HTERT RPE-1 (cell line): ENCODE results near the gene UNC80.

Experiments used
- in situ Hi-C: fragments of 300-500 bp; cut with MboI; formaldehyde crosslinking; loops from 4 replicates; pipeline ENCODE4 v1.14.3; 2020; ENCODE audit warnings: low sequenced_read_pairs

The UNC80 gene

DNA sequence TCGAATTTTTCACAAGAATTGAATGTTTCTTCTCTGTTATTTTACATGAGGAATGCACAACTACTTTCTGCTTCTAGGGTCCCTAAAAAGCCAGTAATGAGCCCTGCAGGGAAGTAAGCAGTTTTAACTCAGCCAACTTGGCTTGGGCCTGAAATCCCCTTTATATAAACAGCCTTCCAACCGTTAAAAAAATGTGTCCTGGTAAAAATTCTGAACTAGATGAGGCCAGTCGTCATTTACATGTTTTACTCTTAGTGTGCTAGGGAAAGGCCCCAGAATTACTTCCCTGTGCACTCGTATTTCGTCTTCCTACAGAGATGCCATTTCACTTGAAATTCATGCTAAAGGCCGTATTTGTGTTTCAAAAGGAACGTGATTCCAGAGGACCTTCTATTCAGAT is 188.4 kb downstream of the UNC80 start:
- in situ Hi-C loops: no loop called here

DNA sequence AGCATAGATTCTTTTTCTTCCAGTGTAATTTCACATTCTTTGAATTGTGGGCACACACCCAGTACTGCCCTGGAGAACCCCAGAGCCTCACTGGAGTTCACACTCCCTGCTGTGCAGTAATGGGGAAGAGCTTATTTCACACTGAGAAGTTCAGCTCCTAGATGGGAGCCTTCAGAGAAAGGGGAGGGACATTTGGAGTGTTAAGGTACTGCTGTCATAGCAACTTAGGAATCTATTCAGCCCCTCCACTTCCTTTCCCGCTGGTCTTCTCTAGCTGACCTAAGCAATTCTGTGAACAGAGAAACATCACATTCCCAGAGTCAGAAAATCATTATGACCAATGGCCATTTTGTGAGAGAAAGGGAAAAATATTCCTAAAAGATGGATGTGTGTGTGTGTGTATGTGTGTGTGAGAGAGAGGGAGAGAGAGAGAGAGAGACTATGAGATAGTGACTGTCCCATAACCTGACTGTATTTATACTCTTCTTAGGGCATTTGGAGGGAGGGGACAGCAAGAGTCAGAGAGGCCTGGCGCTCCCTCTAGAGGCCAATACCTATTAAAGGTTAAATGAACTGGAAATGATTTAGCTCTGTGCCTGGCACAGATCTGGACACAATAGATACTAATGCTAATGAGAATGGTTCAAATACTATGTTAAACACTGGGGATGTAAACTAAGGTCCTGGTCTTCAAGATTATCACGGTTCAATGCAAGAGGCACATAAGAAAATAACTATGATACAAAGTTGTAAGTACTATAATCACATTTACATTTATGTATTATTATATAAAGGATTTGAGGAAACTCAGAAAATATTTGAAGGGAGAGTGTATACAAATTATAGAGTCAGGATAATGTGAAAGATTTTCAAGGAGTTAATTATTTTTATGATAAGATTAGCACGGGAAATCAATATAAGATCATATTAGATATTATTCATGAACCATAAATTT is 189.3 kb downstream of the UNC80 start:
- in situ Hi-C loops: no loop called here

DNA sequence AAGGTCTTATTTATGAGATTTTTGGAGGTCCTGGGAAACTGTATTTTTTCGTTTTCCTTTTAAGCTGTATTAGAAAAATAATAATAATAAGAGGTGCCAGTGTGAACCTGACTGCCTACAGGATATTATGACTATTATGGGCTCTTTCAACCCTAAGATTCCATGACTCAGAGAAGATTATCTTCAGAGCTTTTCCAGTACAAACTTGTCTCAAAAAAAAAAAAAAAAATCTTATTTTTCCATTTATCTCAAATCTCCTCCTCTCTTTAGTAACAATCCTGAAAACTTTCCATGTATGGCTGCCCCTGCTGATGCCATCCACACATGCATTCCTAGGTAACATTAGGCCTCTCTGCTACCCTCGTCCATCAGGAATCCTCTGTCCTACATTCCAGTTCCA is 194.1 kb downstream of the UNC80 start:
- in situ Hi-C loops: no loop called here

DNA sequence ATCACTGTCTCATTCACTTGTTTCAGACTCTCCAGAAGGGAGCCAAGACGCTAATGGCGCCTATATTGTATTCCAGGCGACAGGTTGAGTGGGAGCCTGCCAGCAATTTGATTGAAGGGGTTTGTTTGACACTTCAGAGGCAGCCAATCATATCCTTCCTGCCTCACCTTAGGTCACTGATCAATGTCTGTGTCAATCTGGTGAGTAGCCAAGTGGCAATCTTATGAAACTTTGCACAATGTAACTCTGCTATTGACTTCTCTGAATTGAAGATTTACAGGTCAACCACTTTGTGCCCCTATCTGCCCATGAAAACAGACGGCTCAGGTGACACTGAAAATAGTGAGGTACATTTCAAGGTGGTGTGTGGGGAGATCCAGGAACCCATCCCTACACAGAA is 198.1 kb downstream of the UNC80 start:
- in situ Hi-C loops: no loop called here

DNA sequence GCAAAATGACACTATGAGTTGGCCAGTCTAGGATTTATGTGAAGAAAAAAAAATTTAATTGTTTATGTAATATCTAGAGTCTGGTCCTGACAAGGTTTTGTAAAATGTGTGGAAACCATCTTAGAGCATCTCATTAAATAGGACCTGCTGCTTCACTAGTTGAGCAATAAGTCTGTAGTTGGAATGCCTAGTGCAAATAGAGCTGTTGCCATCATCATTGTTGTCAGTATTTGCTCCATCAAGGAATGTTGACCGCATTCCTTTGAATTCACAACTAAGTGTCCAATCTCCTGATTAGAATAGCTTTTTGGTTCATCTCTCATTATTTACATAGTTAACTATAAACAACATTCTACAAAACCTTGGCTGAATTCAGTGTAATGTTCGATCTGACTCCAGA is 198.6 kb downstream of the UNC80 start:
- in situ Hi-C loops: no loop called here

DNA sequence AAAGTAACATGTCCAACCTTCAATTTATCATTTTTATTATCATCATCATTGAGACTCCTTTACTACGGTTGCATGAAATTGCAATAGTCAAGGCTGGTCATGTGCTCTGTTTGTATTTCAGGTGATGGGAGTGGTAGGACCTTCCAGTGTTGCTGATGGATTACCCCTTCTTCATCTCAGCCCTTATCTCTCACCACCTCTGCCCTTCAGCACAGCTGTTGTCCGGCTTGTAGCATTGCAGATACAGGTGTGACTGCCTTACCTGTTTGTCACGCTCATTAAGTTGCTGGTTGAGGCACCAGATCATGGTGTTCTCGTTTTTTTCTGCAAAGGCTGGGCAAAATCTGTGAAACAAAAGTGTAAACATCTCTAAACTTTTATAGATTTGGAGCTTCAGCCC is 199.1 kb downstream of the UNC80 start:
- in situ Hi-C loops: no loop called here

DNA sequence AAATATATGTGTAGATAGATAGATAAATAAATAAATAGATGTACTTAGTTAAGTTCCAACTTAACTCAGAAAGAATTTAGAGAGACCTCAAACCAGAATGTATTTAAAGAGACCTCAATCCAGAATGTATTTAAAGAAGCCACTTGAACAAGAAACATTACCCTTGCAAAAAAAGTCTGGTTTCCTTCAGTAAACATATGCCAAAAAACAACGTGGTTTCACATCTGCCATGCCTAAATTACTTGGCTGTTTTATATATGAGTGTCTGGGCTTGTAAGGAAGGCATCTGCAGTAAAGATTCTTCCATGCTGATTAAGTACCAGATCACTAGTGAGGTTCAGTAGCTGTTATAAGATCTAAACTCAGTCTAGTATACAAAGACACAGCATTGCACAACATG is 201.7 kb downstream of the UNC80 start:
- in situ Hi-C loops: no loop called here

DNA sequence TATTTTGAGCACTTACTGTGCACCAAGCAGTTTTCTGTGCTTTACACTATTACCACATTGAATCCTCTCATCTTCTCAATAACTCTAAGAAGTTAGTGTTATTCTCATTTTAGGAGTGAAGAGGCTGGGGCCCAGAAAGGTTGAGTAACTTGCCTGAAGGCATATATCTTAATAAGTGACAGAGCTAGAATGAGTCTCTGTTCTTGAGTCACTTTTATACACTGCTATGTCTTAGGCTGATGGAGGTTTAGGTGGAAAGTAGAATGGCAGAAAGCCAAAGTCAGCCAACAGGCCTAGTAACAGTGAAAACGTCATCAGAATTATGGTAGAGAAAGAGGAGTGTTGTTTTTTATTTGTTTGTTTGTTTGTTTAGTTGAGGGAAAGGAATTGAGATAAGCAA is 202.9 kb downstream of the UNC80 start:
- in situ Hi-C loops: no loop called here

DNA sequence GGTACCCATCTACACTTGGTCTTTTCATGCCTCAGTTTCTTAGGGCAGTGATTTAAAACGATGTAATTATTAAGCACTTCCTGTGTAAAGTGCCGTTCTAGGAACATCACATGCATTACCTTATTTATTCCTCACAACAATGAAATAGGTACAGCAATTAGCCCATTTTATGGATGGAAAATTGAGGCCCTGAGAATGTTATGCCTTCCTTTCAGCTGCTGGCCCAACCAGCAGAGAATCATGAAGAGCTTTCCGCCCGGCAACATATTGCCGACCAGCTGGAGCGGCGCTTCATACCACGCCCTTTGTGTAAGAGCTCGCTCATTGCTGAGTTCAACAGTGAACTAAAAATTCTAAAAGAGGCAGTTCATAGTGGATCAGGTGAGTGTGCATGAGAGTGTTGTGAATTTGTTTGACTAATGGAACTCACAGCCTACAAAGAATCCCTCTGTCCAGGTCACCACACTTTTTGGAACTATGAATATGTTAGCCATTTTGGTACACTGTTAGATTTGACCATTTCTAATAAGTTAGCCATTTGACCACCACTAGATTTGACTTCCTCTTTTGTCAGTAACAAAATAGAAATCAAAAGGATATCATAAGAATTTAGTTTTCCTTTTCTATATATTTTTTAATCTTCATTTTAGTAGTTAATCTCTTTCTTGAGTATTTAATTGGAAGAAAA is 205.2 kb downstream of the UNC80 start:
- in situ Hi-C loops: no loop called here

DNA sequence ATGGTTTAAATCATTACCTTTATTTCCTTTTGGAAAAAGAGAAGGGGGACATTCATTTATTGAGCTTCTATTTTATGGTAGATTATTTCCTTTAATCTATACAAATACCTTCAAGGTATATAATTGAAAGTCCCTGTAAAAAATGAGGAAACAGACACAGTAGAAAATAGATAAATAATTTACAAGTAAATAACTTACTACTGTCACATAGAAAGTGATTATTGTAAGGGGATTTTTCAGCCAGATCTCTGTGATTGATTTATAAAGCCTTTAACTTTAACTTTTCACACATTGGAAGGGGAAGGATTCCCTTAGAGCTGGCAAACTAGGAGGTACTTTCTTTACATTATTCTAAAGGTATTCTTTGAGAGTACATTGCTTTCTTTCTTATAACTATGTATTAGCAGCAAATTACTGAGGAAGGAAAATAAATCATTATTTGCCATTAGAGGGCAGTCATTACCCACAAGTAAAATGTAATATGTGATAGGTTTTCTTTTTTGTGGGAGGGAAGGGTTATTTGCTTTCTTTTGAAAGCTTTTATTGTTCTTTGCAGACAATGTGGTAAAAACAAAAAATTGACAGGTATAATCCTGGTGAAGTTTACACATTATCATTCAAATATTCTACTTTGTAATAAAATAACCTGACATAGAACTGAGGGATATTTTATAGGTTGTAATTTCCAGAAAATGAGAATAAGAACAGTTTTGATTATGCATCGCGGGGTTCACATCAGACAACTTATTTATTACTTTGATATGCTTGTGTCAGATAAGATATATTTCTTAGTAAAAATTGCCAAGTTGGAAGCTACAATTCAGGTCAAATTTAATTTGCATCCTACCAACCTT is 206.0 kb downstream of the UNC80 start:
- in situ Hi-C loops: no loop called here

DNA sequence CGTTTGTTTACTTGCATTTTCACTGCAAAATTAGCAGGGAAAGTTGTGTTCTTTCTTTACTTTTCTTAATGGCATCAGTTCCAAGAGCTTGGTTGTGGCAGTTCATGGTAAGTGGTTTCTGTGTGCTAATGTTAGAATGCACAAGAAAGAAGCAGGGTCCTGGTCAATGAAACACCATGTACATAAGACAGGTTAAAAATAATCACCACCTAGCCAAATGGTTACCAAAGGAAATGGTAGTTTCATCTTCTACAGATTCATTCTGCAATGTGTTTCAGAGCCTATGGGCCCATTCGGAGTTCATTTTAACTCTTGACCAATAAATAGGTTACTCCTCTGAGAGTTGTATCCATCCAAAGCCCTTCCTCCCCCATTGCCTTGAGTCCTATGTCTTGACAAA is 212.7 kb downstream of the UNC80 start:
- in situ Hi-C loops: no loop called here

DNA sequence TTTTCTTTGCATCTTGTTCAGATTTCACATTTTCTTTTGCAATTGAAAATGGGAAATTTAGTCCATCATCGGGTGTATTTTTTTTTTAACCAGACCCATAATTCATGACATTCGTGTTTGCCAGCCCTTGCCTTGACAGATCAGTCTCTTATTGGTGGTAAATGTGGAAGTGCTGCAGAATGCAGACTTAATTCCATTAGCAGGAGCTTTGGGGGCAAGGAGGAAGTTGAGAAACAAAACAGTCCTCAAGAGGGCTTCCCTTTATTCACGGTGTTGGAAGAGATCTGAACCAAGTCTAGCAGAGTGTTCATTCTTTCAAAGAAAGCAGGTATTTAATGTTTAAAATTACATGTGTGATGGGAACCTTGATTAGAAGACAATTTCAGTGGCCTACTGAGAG is 214.2 kb downstream of the UNC80 start:
- in situ Hi-C loops: no loop called here

DNA sequence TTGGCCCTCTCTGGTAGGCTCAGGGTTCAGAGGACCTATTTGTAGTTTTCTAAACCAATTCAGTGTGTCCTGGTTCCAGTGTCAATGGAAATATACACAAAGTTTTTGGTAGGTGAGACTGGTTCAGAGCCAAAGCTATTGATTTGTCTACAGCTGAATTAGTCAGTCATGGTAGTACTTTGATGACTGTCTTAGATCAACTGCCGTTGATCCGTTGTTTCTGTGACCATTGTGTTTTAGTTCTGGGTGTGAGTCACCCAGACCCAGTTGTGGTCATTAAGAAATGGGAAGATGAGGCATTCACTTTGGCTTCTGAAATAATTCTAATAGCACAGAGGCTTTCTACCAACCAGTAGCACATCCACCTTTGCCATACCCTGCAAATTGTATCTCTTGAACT is 214.8 kb downstream of the UNC80 start:
- in situ Hi-C loops: no loop called here

DNA sequence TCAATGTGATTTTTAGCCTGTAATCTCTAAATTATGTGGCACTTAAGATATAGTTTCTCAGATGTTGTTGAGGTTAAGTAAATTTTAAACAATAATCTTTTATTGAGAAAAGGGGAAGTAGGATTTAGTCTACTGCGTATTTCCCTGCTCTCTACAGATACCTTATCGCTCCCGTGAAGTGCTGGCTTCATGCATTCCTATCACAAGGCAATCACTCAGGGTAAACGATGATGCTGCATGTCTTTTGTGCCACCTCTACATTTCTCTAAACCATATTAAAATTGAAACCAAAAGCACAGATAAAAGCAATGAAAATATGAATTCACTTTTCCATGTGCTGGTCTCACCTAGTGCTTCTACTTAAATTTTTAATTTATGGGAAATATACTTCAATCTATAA is 216.4 kb downstream of the UNC80 start:
- in situ Hi-C loops: no loop called here

DNA sequence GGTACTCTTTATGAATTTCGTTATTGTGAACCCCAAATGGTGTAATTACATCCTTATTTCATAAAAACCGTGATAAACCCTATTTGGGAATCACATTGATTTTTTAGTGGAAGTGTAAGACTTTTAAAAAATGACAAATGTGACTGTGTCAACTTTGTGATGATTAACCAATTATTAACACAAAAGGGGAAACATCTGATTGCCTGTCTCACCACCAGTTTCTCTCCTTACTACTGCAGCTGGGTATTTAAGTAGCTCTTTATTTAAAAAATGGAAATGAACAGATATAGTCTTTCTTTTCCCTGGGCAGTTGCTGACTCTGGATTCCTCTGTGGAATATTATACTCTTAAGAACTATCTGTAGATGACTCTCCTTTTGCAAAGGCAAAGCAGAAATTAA is 219.2 kb downstream of the UNC80 start:
- in situ Hi-C loops: no loop called here

DNA sequence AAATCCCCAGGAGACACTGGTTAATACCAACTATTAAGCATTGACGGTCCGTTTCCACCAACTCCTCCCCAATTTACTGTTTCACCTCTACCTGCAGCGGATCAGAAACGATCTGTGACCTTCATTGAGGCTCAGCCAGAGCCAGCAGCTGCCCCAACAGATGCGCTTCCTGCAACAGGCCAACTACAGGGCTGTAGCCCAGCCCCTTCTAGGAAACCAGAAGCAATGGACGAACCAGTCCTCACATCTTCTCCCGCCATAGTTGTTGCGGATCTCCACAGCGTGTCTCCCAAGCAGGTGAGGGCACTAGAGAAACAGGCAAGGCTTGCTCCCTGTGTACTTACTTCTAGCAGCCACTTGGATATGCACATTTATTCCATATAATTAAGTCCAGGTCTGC is 222.3 kb downstream of the UNC80 start:
- in situ Hi-C loops: no loop called here

DNA sequence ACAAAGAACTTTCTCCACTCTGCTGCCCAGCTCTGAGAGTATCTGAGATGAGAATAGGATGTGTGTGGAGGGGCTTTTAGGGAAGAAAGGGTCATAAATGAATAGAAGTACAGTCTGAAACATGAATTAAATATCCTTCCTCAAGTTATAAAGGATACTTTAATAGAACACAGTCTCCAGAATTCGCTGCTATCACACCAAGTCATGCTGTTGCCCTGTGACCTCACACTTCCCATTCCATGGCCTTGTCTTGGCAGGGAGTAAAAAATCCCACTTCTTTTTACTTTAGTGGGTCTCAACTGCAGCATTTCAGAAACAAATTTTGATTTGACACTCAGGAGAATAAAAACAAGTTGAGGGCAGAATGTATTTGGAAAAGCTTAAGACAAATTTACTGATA is 227.0 kb downstream of the UNC80 start:
- in situ Hi-C loops: no loop called here

DNA sequence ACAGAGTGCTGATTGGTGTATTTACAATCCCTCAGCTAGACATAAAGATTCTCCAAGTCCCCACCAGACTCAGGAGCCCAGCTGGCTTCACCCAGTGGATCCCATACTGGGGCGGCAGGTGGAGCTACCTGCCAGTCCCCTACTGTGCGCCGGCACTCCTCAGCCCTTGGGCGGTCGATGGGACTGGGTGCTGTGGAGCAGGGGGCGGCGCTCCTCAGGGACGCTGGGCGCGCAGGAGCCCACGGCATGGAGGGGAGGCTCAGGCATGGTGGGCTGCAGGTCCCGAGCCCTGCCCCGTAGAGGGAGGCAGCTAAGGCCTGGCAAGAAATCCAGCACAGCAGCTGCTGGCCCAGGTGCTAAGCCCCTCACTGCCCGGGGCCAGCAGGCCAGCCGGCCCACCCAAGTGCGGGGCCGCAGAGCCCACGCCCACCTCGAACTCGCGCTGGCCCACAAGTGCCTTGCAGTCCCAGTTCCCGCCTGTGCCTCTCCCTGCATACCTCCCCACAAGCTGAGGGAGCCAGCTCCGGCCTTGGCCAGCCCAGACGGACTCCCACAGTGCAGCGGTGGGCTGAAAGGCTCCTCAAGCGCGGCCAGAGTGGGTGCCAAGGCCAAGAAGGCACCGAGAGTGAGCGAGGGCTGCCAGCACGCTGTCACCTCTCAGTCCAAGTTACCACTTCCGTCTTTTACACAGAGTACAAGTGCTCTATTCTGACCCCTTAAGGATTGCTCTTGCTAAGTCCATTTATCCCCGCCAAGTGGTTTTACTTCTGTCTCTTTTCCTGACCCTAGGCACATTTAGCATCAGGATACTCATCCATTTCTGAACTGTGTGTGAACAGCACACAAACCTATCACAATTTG is 229.1 kb downstream of the UNC80 start:
- in situ Hi-C loops: no loop called here

DNA sequence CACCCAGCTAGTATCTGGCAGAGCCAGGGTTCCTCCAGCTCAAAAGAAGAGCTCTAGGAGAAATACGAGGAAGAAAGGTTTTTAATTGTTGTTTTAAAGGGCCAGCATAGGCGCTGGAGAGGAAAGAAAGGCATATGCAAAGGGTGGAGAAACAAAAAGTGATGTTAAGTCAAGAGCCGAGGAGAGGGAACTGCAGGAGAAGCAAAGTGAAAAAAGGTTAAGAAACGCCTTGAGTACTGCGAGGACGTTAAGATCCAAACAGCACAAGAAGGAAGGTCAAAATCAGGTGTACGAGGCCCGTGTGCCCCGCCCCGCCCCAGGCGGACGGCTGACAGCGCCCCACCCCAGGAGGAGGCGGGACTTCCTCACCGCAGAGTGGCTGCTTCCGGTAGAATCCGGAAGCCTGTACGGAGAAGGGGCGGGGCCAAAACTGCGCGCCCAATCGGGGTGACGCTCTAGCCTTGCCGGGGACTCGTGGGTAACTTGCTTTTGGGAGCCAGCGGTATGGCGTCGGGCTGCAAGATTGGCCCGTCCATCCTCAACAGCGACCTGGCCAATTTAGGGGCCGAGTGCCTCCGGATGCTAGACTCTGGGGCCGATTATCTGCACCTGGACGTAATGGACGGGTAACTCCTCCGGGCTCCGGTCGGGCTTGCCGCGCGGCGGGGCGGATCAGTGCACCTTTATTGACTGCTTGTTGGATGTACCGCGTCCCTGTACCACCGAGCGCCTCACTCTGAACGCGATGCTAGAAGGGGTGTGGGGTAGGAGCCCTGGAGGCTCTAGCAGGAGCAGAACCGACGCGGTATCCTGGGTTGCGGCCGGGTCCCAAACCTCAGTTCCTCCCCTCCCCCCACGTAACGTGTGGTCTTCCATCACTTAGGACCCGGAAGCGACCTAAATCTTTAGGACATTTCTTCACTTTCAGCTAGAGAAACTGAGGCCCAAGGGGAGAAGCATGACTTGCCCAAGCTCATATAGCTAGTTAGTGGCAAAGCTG is 230.8 kb downstream of the UNC80 start, which contains the start of gene RPE:
Gene RPE (plus strand): TSS at position 481 of the 1,000 bp plus-strand sequence. CDS start 24 bp downstream, at position 505.
- in situ Hi-C loops: no loop called here
